ENCODE results near the gene EPHB3.

Gene EPHB3

GRCh38 chr3:184592371-184593219 lies 31.0 kb downstream of the EPHB3 start:
- Mint-ChIP-seq H3K9me3 (no peaks in the 10 kb centered on the region), H3K27ac (no peak overlapping the region)

GRCh38 chr3:184593220-184593927 lies 31.8 kb downstream of the EPHB3 start:
- H3K4me1 Mint-ChIP-seq (ENCODE audit: low read depth), result no peaks in the 10 kb centered on the region
- no peaks in the 10 kb centered on the region for H3K27me3 Mint-ChIP-seq (ENCODE audit: low read depth)
- H3K27ac Mint-ChIP-seq, result no peak overlapping the region
- no peaks in the 10 kb centered on the region for H3K9me3 Mint-ChIP-seq
- no peak overlapping the region for H3K4me3 Mint-ChIP-seq
- H3K36me3 Mint-ChIP-seq (ENCODE audit: low read depth), result no peaks in the 10 kb centered on the region

More at GRCh38 chr3:184592371-184593219, 31.0 kb downstream of the EPHB3 start:
- H3K36me3 Mint-ChIP-seq (ENCODE audit: low read depth), result no peaks in the 10 kb centered on the region
- H3K4me1 Mint-ChIP-seq (ENCODE audit: low read depth), result no peaks in the 10 kb centered on the region
- H3K27me3 Mint-ChIP-seq (ENCODE audit: low read depth), result no peaks in the 10 kb centered on the region
- H3K4me3 Mint-ChIP-seq, result no peak overlapping the region

GRCh38 chr3:184593928-184594303 lies 32.3 kb downstream of the EPHB3 start:
- Mint-ChIP-seq H3K27me3 (ENCODE audit: low read depth) (no peaks in the 10 kb centered on the region), H3K27ac (no peak overlapping the region), H3K4me3 (no peak overlapping the region), H3K9me3 (no peaks in the 10 kb centered on the region), H3K4me1 (ENCODE audit: low read depth) (no peaks in the 10 kb centered on the region), H3K36me3 (ENCODE audit: low read depth) (no peaks in the 10 kb centered on the region)

DNA sequence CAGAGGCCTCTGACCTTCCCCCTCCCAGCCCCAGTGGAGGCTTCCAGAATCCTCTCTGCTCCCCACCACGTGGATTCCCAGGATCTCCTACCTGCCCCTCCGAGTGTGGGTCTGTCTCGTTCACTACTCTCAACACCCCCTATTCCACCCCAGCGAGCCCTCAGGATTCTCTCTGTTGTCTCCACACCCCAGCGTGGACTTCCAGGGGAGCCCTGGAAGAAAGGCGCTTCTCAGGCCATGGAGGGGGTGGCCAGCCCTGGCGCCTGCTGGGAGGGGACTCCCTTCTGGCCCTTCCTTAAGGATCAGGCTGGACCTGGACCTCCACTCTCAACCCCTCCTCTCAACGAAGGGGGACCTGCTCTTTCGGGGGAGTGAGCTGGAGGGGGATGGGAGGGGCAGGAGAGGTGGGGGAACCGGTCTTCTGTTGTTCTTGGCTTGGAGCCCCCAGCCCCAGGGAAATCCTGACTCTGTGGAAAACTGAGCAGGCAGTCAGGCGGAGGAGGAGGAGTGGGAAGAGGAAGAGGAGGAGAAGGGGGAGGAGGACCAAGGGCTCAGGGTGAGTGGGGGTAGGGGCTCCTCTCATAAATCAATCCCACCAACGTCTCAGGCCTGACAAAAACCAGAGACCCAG lies 32.9 kb downstream of the EPHB3 start:
- H3K9me3 Mint-ChIP-seq, result no peaks in the 10 kb centered on the region
- no peaks in the 10 kb centered on the region for H3K36me3 Mint-ChIP-seq (ENCODE audit: low read depth)
- H3K4me3 Mint-ChIP-seq, result no peak overlapping the region
- no peak overlapping the region for H3K27ac Mint-ChIP-seq
- no peaks in the 10 kb centered on the region for H3K27me3 Mint-ChIP-seq (ENCODE audit: low read depth)
- no peaks in the 10 kb centered on the region for H3K4me1 Mint-ChIP-seq (ENCODE audit: low read depth)

DNA sequence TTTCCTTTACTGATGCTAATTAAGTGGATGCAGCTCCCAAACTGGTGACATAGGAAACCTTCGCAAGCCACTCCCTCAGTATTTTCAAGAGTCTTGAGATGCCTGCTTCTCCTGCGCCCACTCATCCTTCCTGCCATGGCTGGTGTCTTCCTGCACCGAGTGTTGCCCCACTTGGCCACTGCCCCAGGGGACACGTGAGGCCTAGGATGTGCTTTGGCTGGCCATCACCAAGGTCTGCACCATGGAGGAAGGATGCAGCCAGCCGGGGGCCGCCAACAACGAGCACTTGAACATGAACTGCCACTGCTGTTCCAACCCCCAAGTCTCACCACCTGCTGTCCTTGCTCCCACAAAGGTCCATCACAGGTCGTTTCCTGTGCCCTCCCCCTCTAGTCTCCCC lies 34.1 kb downstream of the EPHB3 start:
- no peaks in the 10 kb centered on the region for H3K36me3 Mint-ChIP-seq (ENCODE audit: low read depth)
- H3K27me3 Mint-ChIP-seq (ENCODE audit: low read depth), result peaks cover 11% of the 10 kb centered on the region
- no peak overlapping the region for H3K27ac Mint-ChIP-seq
- H3K9me3 Mint-ChIP-seq, result no peaks in the 10 kb centered on the region
- no peaks in the 10 kb centered on the region for H3K4me1 Mint-ChIP-seq (ENCODE audit: low read depth)
- no peak overlapping the region for H3K4me3 Mint-ChIP-seq

DNA sequence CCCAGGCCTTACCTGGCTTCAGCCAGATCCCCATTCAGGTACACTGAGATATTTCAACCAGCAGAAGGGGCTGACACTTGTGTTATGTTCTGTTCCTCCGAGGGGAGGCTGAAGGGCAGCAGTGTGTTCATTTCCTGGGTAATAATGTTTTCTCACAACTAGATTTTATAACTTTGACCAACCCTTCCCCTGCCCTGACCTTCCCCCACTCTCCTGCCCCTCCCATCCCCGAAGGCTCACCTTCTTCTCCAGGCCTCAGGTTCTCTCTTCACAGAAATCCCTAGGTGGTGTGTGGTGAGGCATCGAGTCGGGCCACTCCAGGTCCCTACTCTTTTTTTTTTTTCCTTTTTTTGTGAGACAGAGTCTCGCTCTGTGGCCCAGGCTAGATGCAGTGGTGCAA lies 34.6 kb downstream of the EPHB3 start:
- Mint-ChIP-seq H3K9me3 (no peaks in the 10 kb centered on the region), H3K4me3 (no peak overlapping the region), H3K27ac (no peak overlapping the region), H3K4me1 (ENCODE audit: low read depth) (no peaks in the 10 kb centered on the region), H3K36me3 (ENCODE audit: low read depth) (no peaks in the 10 kb centered on the region), H3K27me3 (ENCODE audit: low read depth) (peaks cover 16% of the 10 kb centered on the region)

- Mint-ChIP-seq H3K36me3 (ENCODE audit: low read depth) (no peaks in the 10 kb centered on the region), H3K4me1 (ENCODE audit: low read depth) (no peaks in the 10 kb centered on the region), H3K9me3 (no peaks in the 10 kb centered on the region), H3K4me3 (no peak overlapping the region), H3K27me3 (ENCODE audit: low read depth) (peaks cover 19% of the 10 kb centered on the region), H3K27ac (no peak overlapping the region)
These were observed 35.4 kb downstream of the EPHB3 start for GRCh38 chr3:184596886-184597575.

DNA sequence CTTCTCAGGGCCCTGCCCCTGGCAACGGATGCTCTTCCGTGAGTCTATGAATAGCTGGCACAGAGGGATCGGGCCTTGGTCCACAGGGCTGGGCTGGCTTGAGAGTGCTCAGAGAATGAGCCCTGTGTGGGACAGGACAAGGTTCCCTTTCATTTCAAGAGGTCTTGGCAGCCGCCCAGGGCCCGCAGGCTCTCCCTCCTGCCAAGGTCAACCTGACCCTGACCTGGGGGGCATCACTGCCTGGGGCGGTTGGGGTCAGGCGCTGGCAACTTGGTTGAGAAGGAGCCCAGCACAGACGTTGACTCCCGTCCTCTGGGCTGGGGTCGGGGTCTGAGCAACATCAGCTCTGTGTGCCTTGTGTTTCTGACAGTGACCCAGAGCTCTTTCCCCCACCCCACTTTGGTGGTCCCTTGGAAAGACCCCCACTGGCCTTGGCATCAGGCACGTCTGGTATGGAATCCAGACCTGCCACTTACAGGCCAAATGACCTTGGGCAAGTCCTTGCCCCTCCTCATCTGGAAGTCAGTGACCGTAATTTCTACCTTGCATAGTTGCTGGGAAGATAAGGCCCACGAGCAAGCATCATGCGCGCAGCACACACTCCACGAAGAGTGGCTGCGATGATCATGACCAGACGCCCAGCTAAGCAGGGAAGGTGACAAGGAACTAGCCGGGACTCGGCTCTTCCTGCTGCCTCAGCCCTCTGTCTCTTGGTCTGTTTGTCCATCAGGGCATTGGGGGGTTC lies 36.4 kb downstream of the EPHB3 start:
- Mint-ChIP-seq H3K36me3 (ENCODE audit: low read depth) (peaks cover 2% of the 10 kb centered on the region), H3K27ac (no peak overlapping the region), H3K4me3 (no peak overlapping the region), H3K4me1 (ENCODE audit: low read depth) (no peaks in the 10 kb centered on the region), H3K27me3 (ENCODE audit: low read depth) (peaks cover 29% of the 10 kb centered on the region), H3K9me3 (no peaks in the 10 kb centered on the region)

DNA sequence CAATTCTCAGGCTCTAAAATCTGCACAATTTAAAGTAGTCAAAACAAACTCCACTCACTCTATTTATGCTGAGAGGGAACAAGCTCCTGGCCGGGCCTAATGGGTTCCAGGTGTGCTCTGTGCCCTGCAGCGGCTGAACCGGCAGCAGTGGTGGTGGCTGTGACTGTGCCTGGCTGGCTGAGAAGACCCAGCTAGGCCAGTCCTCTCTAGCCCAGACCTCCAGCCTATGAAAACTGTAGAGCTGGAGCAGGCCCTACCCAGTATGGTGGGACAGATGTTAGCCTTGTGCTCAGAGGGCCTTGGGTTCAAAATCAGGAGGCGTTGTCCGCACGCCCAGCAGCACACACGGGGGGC lies 37.0 kb downstream of the EPHB3 start:
- H3K4me1 Mint-ChIP-seq (ENCODE audit: low read depth), result no peaks in the 10 kb centered on the region
- no peak overlapping the region for H3K27ac Mint-ChIP-seq
- H3K4me3 Mint-ChIP-seq, result no peak overlapping the region
- H3K36me3 Mint-ChIP-seq (ENCODE audit: low read depth), result peaks cover 2% of the 10 kb centered on the region
- H3K27me3 Mint-ChIP-seq (ENCODE audit: low read depth), result peaks cover 34% of the 10 kb centered on the region
- H3K9me3 Mint-ChIP-seq, result no peaks in the 10 kb centered on the region

- H3K4me1 Mint-ChIP-seq (ENCODE audit: low read depth), result no peaks in the 10 kb centered on the region
- H3K27me3 Mint-ChIP-seq (ENCODE audit: low read depth), result peaks cover 38% of the 10 kb centered on the region
- no peak overlapping the region for H3K27ac Mint-ChIP-seq
- H3K9me3 Mint-ChIP-seq, result no peaks in the 10 kb centered on the region
- no peak overlapping the region for H3K4me3 Mint-ChIP-seq
- H3K36me3 Mint-ChIP-seq (ENCODE audit: low read depth), result peaks cover 2% of the 10 kb centered on the region
These were observed 37.6 kb downstream of the EPHB3 start for GRCh38 chr3:184599143-184599542.

GRCh38 chr3:184600685-184601377 lies 39.2 kb downstream of the EPHB3 start:
- H3K27ac Mint-ChIP-seq, result no peak overlapping the region

DNA sequence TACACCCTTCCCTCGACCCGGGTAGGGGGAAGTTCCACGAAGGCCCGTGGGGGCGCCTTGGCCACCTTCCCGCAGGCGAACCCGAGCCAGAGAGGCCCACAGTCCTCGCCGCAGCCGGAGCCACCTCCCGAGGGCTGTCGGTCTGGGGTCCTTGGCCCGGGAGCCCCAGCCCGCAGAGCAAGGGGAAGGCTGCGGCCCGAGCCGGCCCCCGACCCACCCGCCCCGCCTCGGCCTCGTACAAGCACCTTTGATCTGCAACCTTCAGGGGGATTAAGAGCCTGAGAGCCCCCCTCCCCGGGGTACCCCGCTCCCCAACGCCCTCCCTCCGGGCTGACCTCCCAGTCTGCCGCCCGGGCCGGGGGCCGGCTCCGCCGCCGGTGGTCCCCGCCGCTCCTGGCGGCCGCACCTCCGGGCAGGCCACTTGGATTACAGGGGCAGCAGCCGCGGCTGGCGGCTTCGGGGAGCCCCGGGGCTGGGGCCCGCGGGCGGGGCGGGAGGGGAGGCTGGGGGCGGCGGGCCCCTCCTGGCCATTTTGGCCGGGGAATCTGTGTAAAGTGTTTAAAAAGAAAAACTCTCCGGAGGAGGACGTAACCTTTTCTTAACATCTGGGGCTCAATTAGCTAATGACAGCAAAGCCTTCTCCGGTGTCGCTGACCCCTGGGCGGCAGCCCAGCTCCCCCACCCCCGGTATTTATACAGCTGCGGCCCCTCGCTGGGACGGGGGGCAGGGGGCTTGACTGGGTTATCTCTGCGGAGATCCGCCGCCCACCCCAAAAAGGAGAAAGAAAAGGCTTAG lies 40.2 kb downstream of the EPHB3 start:
- Mint-ChIP-seq H3K9me3 (no peaks in the 10 kb centered on the region), H3K4me1 (ENCODE audit: low read depth) (no peaks in the 10 kb centered on the region), H3K27me3 (ENCODE audit: low read depth) (peaks cover 62% of the 10 kb centered on the region), H3K4me3 (no peak overlapping the region), H3K27ac (no peak overlapping the region), H3K36me3 (ENCODE audit: low read depth) (peaks cover 2% of the 10 kb centered on the region)

More at GRCh38 chr3:184600685-184601377, 39.2 kb downstream of the EPHB3 start:
- peaks cover 52% of the 10 kb centered on the region for H3K27me3 Mint-ChIP-seq (ENCODE audit: low read depth)
- H3K9me3 Mint-ChIP-seq, result no peaks in the 10 kb centered on the region
- H3K36me3 Mint-ChIP-seq (ENCODE audit: low read depth), result peaks cover 2% of the 10 kb centered on the region
- H3K4me3 Mint-ChIP-seq, result no peak overlapping the region
- no peaks in the 10 kb centered on the region for H3K4me1 Mint-ChIP-seq (ENCODE audit: low read depth)

Measured in T-helper 1 cell treated with Interleukin-12 subunit alpha and Interleukin-12 subunit beta and Interleukin-4 antibody, amounts not matched to agents 30 μg/mL and 1 μg/mL, for 36 hours (primary cell).